ENCODE results near the gene ZNF446. TPM values are rescaled to one million over a fixed set of nuclear protein-coding genes. Genes with fewer than 3 reads are reported as not detected.
A peak's percentile ranks its signal among the peaks of the same experiment; 100 is the strongest.

ZNF446 gene
- total RNA-seq, 2 experiments from 2014 or later, result 6.4 to 7.5 TPM

DNA sequence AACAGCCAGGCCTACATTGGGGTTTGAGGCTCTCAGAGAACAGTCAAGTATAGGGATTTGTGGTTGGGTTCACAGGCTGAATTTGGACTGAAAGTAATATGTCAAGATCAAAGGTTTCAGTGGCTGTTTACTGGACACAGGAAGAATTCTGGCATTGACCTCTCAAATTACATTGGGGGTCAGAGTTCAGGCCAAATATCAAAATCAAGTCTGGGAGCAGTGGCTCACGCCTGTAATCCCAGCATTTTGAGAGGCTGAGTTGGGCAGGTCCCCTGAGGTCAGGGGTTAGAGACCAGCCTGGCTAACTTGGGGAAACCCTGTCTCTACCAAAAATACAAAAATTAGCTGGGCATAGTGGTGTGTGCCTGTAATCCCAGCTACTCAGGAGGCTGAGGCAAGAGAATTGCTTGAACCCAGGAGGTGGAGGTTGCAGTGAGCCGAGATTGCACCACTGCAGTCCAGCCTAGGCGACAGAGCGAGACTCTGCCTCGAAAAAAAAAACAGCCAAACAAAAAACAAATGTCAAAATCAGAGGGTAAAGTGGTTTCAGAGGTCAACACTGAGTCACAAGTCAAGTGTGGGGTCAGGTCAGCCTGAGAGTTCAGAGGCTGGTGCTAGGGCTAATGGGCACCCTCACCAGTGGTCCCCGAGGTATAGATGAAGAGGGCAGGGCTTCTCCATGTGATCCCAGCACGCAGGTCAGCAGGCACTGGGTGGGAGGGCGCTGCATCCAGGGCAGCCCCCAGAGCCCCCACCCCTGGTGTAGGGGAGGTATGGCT is 34.1 kb downstream of the ZNF446 start:
- CTCF ChIA-PET, result interaction anchor here (1.7 kb wide), 1 partner anchor 10 kb away, joined by 6 read pairs; the partner anchor contains the start of gene ZBTB45

DNA sequence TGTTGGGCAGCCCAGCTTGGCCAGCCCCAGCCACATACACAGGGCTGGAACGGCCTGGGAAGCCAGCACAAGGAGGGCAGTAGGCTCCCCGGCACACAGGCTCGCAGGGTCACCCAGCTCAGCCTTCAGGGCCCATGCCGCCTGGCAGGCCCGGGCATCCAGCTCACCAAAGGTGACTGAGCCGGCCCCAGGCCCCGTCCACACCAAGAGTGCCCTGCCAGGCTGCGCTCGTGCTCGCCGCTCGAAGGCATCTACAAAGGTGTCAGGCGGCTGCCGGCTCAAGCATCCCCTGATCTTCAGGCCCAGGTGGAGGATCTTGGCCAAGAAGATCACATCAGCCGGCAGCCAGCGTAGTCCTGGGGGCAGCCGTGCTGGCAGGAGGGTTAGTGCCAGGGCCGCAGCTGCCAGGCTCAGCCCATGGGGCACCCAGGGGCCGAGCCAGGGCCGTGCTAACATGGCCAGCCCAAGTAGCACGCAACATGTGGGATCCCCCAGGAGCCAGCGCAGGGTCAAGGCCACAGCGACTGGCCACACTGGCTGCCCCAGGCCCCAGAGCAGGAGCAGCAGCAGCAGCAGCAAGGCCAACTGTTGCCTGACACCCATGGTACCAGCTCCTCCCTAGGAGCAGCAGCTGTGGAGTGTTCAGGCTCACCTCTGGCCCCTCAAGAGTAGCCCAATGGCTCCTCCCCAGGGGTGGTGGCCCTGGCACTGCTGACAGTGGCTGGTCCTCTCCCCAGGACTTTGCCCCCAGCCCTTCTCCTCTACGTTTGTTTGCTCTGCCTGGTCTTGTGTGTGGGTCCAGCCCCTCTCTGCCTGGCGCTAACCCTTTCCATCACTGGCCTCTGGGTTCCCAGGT is 35.4 kb downstream of the ZNF446 start, which contains the start of gene SLC27A5:
Gene SLC27A5, minus strand, starts transcription at position 640 of the 856 bp plus-strand sequence. Its CDS starts 37 bp downstream, at position 603.
- no peaks in the 10 kb centered on the region for H3K27me3 Mint-ChIP-seq
- DNase-seq, result no peak
- intact Hi-C loops (cut with micrococcal nuclease), result no loop called here
- peaks cover 24% of the 10 kb centered on the region for H3K36me3 Mint-ChIP-seq
- ChIA-PET CTCF (interaction anchor here (1.7 kb wide), 1 partner anchor 9 kb away, joined by 6 read pairs; the partner anchor contains the start of gene ZBTB45), POLR2A (no interaction called here)
- H3K9me3 Mint-ChIP-seq, result peaks cover 9% of the 10 kb centered on the region
- peak within 1 kb of the TSS; percentile 6 for H3K4me3 Mint-ChIP-seq
- peaks cover 16% of the 10 kb centered on the region for H3K4me1 Mint-ChIP-seq (ENCODE audit: low read depth)
- no peak within 1 kb of the TSS for H3K27ac Mint-ChIP-seq

More for the DNA sequence above, 34.1 kb downstream of the ZNF446 start:
- H3K27me3 Mint-ChIP-seq, result no peaks in the 10 kb centered on the region
- intact Hi-C loops (cut with micrococcal nuclease), result no loop called here
- peaks cover 6% of the 10 kb centered on the region for H3K4me1 Mint-ChIP-seq (ENCODE audit: low read depth)
- H3K27ac Mint-ChIP-seq, result no peak overlapping the region
- POLR2A ChIA-PET, result no interaction called here
- H3K4me3 Mint-ChIP-seq, result no peak overlapping the region
- DNase-seq, result no peak
- H3K36me3 Mint-ChIP-seq, result peaks cover 14% of the 10 kb centered on the region
- peaks cover 12% of the 10 kb centered on the region for H3K9me3 Mint-ChIP-seq

DNA sequence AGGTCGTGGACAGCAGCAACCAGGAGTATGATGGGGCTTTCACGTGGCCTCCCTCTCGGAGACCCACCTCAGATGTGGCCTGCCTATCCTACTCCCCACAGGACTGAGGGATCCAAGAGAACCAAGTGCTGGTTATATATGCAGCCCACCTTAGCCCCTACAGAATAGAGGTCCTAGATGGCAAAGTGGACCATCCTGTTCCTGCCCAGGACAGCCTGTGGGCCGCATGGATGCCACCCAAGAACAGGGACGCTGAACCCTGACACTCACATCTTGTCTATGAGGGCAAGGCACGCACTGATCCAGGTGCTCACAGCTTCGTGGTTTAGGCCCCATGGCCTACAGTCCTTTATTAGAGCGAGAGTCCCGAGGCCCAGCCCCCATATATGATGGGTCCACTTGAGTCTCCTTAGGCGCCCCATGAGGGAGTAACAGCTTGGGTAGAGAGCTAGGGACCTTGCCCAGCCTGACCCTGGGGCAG is 37.1 kb downstream of the ZNF446 start:
- Mint-ChIP-seq H3K27ac (peak overlapping the region; percentile 91), H3K36me3 (peaks cover 15% of the 10 kb centered on the region), H3K27me3 (no peaks in the 10 kb centered on the region), H3K9me3 (no peaks in the 10 kb centered on the region), H3K4me1 (ENCODE audit: low read depth) (peaks cover 20% of the 10 kb centered on the region), H3K4me3 (peak overlapping the region; percentile 83)
- ChIA-PET POLR2A (interaction anchor here (0.6 to 1.5 kb wide), 7 partner anchors 17 to 68 kb away, joined by 3 to 14 read pairs (median 4); partner anchors contain the start of gene TRIM28), CTCF (interaction anchor here (1.0 to 2.5 kb wide), 20 partner anchors 9 to 285 kb away, joined by 3 to 43 read pairs (median 4); partner anchors contain the start of genes CHMP2A, ZNF324B, ZNF497 and ZNF544)
- intact Hi-C loops (cut with micrococcal nuclease), result no loop called here
- DNase-seq, result no peak

DNA sequence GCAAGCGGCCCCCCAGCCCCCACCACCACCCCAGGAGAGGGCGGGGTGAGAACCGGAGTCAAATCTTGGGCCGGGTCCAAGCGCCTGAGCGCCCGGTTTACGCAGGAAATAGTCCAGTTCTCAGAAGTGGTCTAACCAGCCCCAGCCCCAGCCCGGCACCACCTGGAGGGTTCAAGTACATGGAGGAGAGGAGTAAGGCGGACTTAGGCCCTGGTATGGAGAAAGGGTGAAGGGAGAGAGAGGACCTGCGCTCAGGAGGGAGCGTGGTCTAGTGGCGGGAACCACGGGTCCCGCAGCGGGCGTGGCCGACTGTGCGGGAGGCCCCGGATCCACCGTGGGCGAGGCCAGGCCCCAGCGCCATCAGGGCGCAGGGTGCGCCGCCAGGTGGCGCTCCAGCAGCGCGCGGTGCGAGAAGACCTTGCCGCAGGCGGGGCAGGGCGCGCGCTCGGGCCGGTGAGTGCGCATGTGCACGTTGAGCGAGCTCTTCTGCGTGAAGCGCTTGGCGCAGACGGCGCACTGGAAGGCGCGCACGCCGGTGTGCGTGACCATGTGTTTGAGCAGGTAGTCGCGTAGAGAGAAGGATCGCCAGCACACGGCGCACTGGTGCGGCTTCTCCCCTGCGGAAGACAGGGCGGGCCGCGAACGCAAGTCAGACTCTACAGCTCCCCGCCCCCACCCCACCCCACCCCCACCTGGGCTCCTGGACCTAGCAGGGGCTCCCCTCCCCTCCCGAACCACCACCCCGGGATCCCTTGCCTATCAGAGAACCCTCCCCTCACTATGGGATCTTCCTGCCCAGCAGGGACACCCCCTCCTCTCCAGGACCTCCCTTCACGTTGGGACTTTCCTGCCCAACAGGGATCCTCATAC is 37.8 kb downstream of the ZNF446 start:
- Mint-ChIP-seq H3K4me1 (ENCODE audit: low read depth) (peaks cover 26% of the 10 kb centered on the region), H3K27ac (peak overlapping the region; percentile 91), H3K27me3 (no peaks in the 10 kb centered on the region), H3K36me3 (peaks cover 15% of the 10 kb centered on the region), H3K4me3 (peak overlapping the region; percentile 83), H3K9me3 (no peaks in the 10 kb centered on the region)
- ChIA-PET POLR2A (interaction anchor here (0.6 to 1.5 kb wide), 7 partner anchors 18 to 67 kb away, joined by 3 to 14 read pairs (median 4); partner anchors contain the start of gene TRIM28), CTCF (interaction anchor here (0.6 to 2.5 kb wide), 36 partner anchors 10 to 295 kb away, joined by 3 to 43 read pairs (median 4); partner anchors contain the start of genes CHMP2A, MZF1, RNF225 and TRIM28)
- peak; percentile 98 for DNase-seq
- intact Hi-C loops (cut with micrococcal nuclease), result loop anchor here (1.0 kb wide), 2 partner anchors 15 to 30 kb away; partner anchors contain the start of gene TRIM28

DNA sequence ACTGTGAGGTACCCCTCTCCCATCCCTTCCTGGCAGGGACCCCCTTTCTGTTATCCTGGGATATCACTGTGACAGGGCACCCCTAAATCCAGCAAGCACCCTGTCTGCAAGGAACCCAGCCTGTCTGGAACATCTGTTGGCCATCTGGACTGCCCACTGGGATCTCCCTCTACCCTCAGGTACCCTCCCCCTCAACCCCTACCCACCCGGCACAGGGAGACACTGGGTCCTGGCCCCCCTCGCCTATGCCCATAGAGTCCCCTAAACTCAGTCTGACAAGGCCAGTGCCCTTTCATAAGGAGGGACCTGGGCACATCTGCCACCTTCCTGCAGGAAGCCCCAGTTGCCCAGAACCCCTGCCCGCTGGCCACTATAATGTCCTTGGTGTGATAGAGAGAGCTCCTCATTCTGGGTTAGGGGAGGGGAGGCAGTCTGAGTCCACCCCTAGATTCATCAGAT is 38.4 kb downstream of the ZNF446 start:
- DNase-seq, result no peak
- intact Hi-C loops (cut with micrococcal nuclease), result loop anchor here (1.0 kb wide), 2 partner anchors 15 to 30 kb away; partner anchors contain the start of gene TRIM28
- Mint-ChIP-seq H3K36me3 (peaks cover 17% of the 10 kb centered on the region), H3K4me1 (ENCODE audit: low read depth) (peaks cover 28% of the 10 kb centered on the region), H3K27ac (peak overlapping the region; percentile 91), H3K27me3 (no peaks in the 10 kb centered on the region), H3K4me3 (peak overlapping the region; percentile 83), H3K9me3 (no peaks in the 10 kb centered on the region)
- ChIA-PET CTCF (interaction anchor here (0.6 to 2.5 kb wide), 37 partner anchors 10 to 296 kb away, joined by 3 to 43 read pairs (median 4); partner anchors contain the start of genes CHMP2A, MZF1, RNF225 and TRIM28), POLR2A (interaction anchor here (0.7 to 1.5 kb wide), 6 partner anchors 18 to 67 kb away, joined by 3 to 14 read pairs (median 4); partner anchors contain the start of gene TRIM28)

DNA sequence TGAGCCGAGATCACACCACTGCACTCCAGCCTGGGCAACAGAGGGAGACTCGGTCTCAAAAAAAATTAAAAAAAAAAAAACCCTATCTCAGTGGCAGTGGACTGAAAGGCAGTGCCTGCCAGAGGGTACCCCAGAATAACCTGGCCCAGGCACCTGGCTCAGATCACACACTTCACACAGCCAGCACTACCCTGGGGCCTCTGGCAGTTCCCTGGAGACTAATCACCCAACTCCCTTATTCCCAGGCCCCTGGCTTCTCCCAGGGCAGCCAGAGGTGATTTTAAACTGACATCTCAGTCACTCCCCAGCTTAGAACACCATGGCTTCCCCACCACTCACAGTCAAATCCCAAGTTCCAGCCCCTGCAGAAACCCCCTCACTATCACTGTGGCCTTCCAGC is 39.1 kb downstream of the ZNF446 start:
- Mint-ChIP-seq H3K27me3 (no peaks in the 10 kb centered on the region), H3K36me3 (peaks cover 18% of the 10 kb centered on the region), H3K4me3 (peak overlapping the region; percentile 83), H3K27ac (peak overlapping the region; percentile 38), H3K4me1 (ENCODE audit: low read depth) (peaks cover 30% of the 10 kb centered on the region), H3K9me3 (no peaks in the 10 kb centered on the region)
- intact Hi-C loops (cut with micrococcal nuclease), result no loop called here
- DNase-seq, result no peak
- POLR2A ChIA-PET, result interaction anchor here (0.7 kb wide), 1 partner anchor 49 kb away, joined by 4 read pairs; no protein-coding TSS in a partner anchor
- CTCF ChIA-PET, result interaction anchor here (1.0 to 2.2 kb wide), 2 partner anchors 60 to 66 kb away, joined by 3 to 13 read pairs; no protein-coding TSS in a partner anchor

DNA sequence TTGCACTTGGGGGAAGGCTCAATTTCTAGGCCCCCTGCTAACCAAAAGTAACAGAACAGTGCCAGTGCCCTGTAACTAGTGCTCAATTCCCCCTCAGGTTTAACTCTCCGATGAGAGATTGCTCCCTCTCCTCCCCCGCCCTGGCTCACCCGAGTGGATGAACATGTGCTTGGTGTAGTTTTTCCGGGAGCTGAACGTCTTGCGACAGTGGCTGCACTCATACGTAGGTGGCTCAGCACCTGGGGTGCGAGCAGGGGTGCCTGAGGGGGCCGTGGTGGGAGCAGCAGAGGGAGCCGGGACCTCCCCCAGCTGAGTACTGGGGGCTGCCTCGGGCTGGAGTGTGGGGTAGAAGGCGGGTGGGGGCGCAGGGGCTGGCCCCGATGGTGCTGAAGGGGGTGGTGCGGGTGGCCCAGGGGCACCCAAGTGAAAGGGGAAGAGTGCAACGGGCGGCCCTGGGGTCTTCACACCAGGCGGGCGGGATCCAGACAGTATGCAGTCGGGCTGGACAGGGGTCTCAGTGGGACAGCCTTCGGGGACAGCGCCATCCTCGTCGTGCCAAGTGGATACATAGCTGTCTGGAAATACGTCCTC is 40.2 kb downstream of the ZNF446 start:
- peak overlapping the region; percentile 50 for H3K4me3 Mint-ChIP-seq
- intact Hi-C loops (cut with micrococcal nuclease), result no loop called here
- CTCF ChIA-PET, result no interaction called here

DNA sequence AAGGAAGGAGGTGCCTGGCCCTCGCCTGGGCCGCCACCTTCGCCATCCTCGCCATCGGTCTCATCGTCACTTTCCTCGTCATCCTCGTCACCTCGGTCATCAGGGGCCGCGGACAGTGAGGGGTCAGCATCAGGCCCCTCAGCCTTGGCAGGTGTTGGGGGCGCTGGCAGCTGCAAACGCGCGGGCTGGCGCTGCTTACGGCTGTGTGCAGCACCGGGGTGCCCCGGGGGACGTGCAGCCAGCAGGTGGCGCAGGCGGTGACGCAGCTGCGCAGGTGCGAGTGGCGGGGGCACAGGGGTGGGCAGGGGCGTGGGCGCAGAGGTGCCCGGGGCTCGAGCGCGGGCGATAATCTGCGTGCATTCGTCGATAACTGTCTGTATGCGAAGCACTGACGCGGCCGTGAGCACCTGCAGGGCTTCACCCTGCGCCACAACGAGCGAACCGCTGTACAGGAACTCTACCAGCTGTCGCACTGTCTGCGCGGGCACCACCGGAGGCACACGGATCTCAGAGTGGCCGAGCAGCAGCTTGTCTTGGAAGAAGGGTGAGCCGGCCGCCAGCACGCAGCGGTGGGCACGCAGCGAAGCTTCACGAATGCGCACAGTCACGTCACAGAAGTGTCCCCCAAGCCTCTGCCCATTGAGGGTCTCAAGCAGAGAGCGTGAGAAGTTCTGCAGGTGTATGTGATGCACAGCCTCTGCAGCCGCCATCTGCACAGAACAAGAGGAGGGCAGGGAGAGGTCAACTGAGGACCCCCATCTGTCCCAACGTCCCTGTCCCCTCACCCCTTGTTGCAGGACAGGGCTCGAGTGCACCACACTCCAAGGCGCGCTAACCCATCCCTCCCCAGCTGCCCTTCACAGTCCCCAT is 41.0 kb downstream of the ZNF446 start:
- CTCF ChIA-PET, result interaction anchor here (3.3 to 4.5 kb wide), 2 partner anchors 28 to 59 kb away, joined by 33 to 61 read pairs; partner anchors contain the start of gene TRIM28
- Mint-ChIP-seq H3K27me3 (no peaks in the 10 kb centered on the region), H3K27ac (no peak overlapping the region), H3K9me3 (no peaks in the 10 kb centered on the region), H3K4me3 (no peak overlapping the region), H3K4me1 (ENCODE audit: low read depth) (peaks cover 34% of the 10 kb centered on the region), H3K36me3 (peaks cover 18% of the 10 kb centered on the region)
- POLR2A ChIA-PET, result interaction anchor here (0.6 to 4.1 kb wide), 2 partner anchors 12 to 27 kb away, joined by 3 to 35 read pairs; partner anchors contain the start of gene TRIM28
- DNase-seq, result no peak
- intact Hi-C loops (cut with micrococcal nuclease), result no loop called here

More for the DNA sequence above, 40.2 kb downstream of the ZNF446 start:
- no peak overlapping the region for H3K27ac Mint-ChIP-seq
- DNase-seq, result no peak
- POLR2A ChIA-PET, result no interaction called here
- H3K36me3 Mint-ChIP-seq, result peaks cover 18% of the 10 kb centered on the region
- H3K9me3 Mint-ChIP-seq, result no peaks in the 10 kb centered on the region
- no peaks in the 10 kb centered on the region for H3K27me3 Mint-ChIP-seq
- peaks cover 34% of the 10 kb centered on the region for H3K4me1 Mint-ChIP-seq (ENCODE audit: low read depth)

DNA sequence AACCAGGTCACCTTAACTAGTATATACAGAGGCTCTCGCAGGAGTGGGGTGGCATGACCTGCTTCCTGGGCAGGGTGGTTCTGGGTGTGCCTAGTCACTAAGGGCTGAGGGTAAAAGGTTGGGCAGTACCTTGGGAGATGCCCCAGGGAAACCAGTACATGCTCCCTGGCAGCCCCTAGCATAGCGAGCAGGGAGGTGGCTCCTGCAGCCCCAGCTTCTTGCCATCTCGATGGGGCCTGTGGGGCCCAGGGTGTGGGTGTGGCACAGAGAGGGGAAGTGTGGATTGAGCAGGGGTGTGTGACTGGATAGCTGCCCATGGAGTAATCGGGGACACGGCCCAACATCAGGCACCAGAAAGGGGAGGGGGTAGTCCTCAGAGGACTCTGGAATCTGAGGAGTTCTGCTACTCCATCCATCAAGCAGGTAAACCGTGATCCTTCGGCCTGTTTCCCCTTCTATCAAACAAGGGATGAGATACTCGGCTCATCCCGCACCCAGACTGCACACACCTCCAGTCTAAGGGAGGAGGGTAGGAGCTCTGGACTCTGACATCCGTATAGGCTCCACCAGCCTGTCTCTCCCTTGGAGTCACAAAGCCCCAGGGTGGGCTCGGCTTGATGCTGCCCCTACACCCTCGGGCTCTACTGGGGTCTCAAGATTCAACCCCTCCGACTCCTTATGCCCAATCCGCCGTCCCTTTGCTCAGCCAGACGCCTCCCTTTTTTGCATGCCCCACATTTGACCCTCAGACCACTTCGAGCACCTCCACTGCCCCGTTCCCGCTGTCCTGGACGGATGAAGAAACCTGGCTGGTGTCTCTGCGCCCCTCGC is 42.3 kb downstream of the ZNF446 start:
- peak overlapping the region; percentile 88 for H3K4me3 Mint-ChIP-seq
- no peaks in the 10 kb centered on the region for H3K9me3 Mint-ChIP-seq
- peaks cover 18% of the 10 kb centered on the region for H3K36me3 Mint-ChIP-seq
- ChIA-PET CTCF (interaction anchor here (0.6 to 4.8 kb wide), 15 partner anchors 18 to 1236 kb away, joined by 3 to 65 read pairs (median 9); partner anchors contain the start of genes CHMP2A, TRIM28, UBE2M and ZNF135), POLR2A (interaction anchor here (0.6 to 4.1 kb wide), 8 partner anchors 13 to 60 kb away, joined by 3 to 35 read pairs (median 6); partner anchors contain the start of gene TRIM28)
- peak; percentile 34 for DNase-seq
- no peaks in the 10 kb centered on the region for H3K27me3 Mint-ChIP-seq
- H3K27ac Mint-ChIP-seq, result peak overlapping the region; percentile 88
- intact Hi-C loops (cut with micrococcal nuclease), result loop anchor here (1.0 to 2.0 kb wide), 10 partner anchors 19 to 336 kb away; partner anchors contain the start of genes MZF1, TRIM28, ZNF274 and ZSCAN22
- peaks cover 34% of the 10 kb centered on the region for H3K4me1 Mint-ChIP-seq (ENCODE audit: low read depth)
